RWPE2 (cell line): ENCODE data around the gene CCDC57.

ENCODE experiments used
- ATAC-seq: fragments of 200-7000 bp; cut with Tn5 transposase; 3 replicates; pipeline ENCODE4 v1.9.1; 2021; ENCODE audit warnings: low read depth
- DNase-seq: peaks from one replicate; pipeline ENCODE4 v3.0.0-alpha.2; 2020; ENCODE audit warnings: low spot score
- H3K27ac ChIP-seq: fragments of 450-650 bp; 2 replicates; pipeline ENCODE4 v1.5.1; 2017; ENCODE audit warnings: mild to moderate bottlenecking; ENCODE audit not compliant: poor library complexity, severe bottlenecking
- H3K27me3 ChIP-seq: fragments of 250-450 bp; sonication (Bioruptor Pico); 2 replicates; pipeline ENCODE4 v1.5.1; 2021; ENCODE audit warnings: mild to moderate bottlenecking, moderate library complexity; ENCODE audit not compliant: insufficient read depth, poor library complexity, severe bottlenecking
- H3K36me3 ChIP-seq: fragments of 250-450 bp; sonication (Bioruptor Pico); 2 replicates; pipeline ENCODE4 v1.5.1; 2020; ENCODE audit warnings: low read depth, mild to moderate bottlenecking, moderate library complexity
- H3K4me1 ChIP-seq: fragments of 250-450 bp; sonication (Bioruptor Pico); 2 replicates; pipeline ENCODE4 v1.5.1; 2021; ENCODE audit warnings: mild to moderate bottlenecking, moderate library complexity; ENCODE audit not compliant: insufficient read depth, poor library complexity, severe bottlenecking
- H3K4me3 ChIP-seq: fragments of 250-450 bp; sonication (Bioruptor Pico); 2 replicates; pipeline ENCODE4 v1.5.1; 2021; ENCODE audit warnings: mild to moderate bottlenecking, moderate library complexity; ENCODE audit not compliant: severe bottlenecking
- H3K9me3 ChIP-seq: fragments of 250-450 bp; sonication (Bioruptor Pico); 2 replicates; pipeline ENCODE4 v1.5.1; 2021; ENCODE audit warnings: mild to moderate bottlenecking, moderate library complexity; ENCODE audit not compliant: severe bottlenecking
- TF ChIP-seq, protein P1 (sequence below): fragments of 450-650 bp; IDR thresholded peaks from one replicate; pipeline ENCODE4 v1.5.1; 2017; ENCODE audit warnings: mild to moderate bottlenecking, moderate library complexity; ENCODE audit not compliant: poor library complexity, severe bottlenecking

Gene CCDC57

DNA sequence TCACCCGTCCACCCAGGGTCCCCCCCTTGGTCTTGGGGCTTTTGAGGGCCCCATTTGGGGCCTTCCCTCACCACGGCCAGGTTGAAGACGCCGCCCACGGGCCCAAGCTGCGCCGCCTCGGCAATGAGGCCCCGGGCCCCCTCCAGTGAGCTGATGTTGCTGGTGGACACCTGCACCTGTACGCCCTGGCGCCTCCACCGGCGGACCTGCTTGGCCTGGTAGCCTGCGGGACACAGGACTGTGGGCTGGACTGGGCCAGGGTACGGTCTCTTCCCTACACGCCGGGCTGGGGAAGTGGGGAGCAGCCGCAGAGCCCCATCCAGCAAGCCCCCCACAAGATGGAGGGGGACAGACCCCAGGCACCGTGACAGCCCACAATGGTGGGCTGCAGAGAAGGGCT, 130.2 kb downstream of the CCDC57 start:
- no peaks in the 10 kb centered on the region for H3K9me3 ChIP-seq
- H3K36me3 ChIP-seq: peaks cover 93% of the 10 kb centered on the region
- no peak overlapping the region for H3K27ac ChIP-seq
- no peaks in the 10 kb centered on the region for H3K27me3 ChIP-seq
- H3K4me3 ChIP-seq: no peak overlapping the region
- H3K4me1 ChIP-seq: no peaks in the 10 kb centered on the region
- TF ChIP-seq, protein P1, sequence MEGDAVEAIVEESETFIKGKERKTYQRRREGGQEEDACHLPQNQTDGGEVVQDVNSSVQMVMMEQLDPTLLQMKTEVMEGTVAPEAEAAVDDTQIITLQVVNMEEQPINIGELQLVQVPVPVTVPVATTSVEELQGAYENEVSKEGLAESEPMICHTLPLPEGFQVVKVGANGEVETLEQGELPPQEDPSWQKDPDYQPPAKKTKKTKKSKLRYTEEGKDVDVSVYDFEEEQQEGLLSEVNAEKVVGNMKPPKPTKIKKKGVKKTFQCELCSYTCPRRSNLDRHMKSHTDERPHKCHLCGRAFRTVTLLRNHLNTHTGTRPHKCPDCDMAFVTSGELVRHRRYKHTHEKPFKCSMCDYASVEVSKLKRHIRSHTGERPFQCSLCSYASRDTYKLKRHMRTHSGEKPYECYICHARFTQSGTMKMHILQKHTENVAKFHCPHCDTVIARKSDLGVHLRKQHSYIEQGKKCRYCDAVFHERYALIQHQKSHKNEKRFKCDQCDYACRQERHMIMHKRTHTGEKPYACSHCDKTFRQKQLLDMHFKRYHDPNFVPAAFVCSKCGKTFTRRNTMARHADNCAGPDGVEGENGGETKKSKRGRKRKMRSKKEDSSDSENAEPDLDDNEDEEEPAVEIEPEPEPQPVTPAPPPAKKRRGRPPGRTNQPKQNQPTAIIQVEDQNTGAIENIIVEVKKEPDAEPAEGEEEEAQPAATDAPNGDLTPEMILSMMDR: no peak
- DNase-seq (no peak), ATAC-seq (no peak)

DNA sequence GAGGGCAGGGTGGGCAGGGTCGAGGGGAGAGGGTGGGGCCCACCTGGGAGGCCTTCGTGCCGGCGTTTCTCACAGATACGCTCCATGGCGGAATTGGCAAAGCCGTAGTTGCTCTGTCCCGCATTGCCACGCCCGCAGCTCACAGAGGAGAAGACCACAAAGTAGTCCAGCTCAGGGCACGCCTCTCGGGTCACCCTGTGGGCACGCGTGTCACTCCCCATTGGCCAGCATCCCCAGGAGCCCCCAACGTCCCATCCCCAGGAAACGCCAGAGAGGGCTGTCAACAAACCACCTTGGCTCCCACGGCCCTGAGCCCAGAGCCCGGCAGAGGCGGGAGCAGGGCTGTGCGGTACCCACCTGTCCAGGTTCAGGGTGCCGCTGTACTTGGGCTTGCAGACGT, 130.7 kb downstream of the CCDC57 start:
- Histone ChIP-seq H3K4me1 (no peaks in the 10 kb centered on the region), H3K36me3 (peaks cover 88% of the 10 kb centered on the region), H3K27me3 (no peaks in the 10 kb centered on the region), H3K27ac (no peak overlapping the region), H3K4me3 (no peak overlapping the region), H3K9me3 (no peaks in the 10 kb centered on the region)
- no peak for ATAC-seq
- DNase-seq: no peak
- TF ChIP-seq, protein P1: no peak

DNA sequence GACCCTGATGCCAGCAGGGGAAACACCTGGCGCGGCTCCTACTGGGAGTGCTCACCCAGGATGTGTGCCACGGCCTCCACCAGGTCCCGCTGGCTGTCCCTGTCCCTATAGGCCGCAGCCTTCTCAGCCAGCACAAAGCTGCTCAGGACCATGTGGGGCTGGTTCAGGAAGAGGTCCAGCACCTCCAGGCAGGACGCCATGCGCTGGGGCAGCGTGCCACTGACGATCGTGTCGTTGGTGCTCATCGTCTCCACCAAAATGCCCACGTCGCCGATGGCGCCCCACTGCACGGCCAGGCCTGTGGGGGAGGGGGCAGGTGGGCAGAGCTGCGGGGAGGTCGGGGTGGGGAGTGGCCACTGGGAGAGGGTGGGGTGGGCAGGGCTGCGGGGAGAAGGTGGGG, 131.1 kb downstream of the CCDC57 start:
- ATAC-seq: no peak
- DNase-seq: no peak
- no peaks in the 10 kb centered on the region for H3K9me3 ChIP-seq
- no peaks in the 10 kb centered on the region for H3K27me3 ChIP-seq
- no peak overlapping the region for H3K27ac ChIP-seq
- H3K36me3 ChIP-seq: peaks cover 84% of the 10 kb centered on the region
- H3K4me3 ChIP-seq: no peak overlapping the region
- H3K4me1 ChIP-seq: no peaks in the 10 kb centered on the region
- TF ChIP-seq, protein P1: no peak

- peaks cover 78% of the 10 kb centered on the region for H3K36me3 ChIP-seq
- H3K4me1 ChIP-seq: no peaks in the 10 kb centered on the region
- H3K4me3 ChIP-seq: no peak overlapping the region
- DNase-seq (no peak), ATAC-seq (no peak)
- no peaks in the 10 kb centered on the region for H3K27me3 ChIP-seq
- H3K27ac ChIP-seq: no peak overlapping the region
- no peaks in the 10 kb centered on the region for H3K9me3 ChIP-seq
- TF ChIP-seq, protein P1: no peak
Measured at GRCh38 chr17:82080789-82081464, 131.7 kb downstream of the CCDC57 start.

DNA sequence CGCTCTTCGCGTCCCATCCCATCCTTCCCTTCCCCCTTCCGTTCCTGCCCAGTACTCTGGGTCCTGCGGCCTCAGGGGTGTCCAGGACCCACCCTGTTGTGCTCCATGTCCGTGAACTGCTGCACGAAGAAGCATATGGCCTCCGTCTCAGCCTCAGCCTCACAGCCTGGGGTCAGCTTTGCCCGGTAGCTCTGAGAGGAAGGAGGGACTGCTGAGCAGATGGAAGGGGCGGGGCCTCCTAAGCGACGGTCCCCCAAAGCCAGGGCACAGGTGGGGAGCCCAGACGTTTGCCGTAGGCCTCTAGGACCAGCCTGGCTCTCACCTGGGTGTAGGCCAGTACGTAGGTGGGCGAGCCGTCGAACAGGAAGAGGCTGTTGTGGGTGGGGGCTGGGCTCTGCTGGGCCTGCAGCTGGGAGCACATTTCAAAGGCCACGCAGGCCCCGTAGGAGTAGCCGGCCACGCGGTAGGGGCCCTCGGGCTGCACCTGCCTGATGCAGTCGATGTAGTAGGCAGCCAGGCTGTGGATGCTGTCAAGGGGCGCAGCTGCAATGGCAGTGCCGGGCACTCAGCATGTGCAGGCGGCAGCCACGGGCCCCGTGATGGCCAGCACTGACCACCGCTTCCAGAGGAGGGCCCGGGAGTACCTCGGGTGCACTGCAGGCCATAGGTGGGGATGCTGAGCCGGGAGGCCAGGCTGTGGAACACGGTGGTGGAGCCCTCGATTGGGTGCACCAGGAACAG, 132.4 kb downstream of the CCDC57 start:
- Histone ChIP-seq H3K36me3 (peaks cover 71% of the 10 kb centered on the region), H3K4me3 (no peak overlapping the region), H3K27me3 (no peaks in the 10 kb centered on the region), H3K27ac (no peak overlapping the region), H3K4me1 (no peaks in the 10 kb centered on the region), H3K9me3 (no peaks in the 10 kb centered on the region)
- DNase-seq (no peak), ATAC-seq (no peak)
- TF ChIP-seq, protein P1: no peak
